Erythroblast (primary cell): ENCODE measurements around the gene PKP3.
A peak's percentile ranks its signal among the peaks of the same experiment; 100 is the strongest.
"Not testable (repeated sequence)": the region's sequence is repeated elsewhere in the genome, so short reads cannot be mapped to it uniquely, and the experiment has no call there.

ENCODE experiments used
- DNase-seq, 2 experiments: peaks; one replicate each; lab custom pipeline; 2025; lab: John Stamatoyannopoulos, UW
- GATA1 ChIP-seq: IDR thresholded peaks from 2 replicates; pipeline ENCODE4 v1.6.1; 2011; ENCODE audit warnings: low read depth, mild to moderate bottlenecking, control low read depth, low read length, moderate library complexity
- POLR2A ChIP-seq: IDR thresholded peaks from 2 replicates; pipeline ENCODE4 v1.6.1; 2011; ENCODE audit warnings: mild to moderate bottlenecking, low read length

The PKP3 gene

DNA sequence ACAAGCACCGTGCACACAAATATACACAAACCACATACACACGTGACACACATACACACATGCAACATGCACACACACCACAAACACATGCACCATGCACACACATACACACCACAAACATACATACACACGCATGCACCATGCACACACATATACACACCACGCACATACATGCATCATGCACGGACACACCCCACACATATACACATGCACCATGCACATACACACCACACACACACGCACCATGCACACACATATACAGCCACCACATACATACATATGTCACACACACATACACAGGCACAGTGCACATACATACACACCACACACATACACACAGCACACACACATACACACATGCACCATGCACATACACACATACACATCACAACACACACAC, 37.4 kb upstream of the PKP3 start:
- TF ChIP-seq POLR2A = no peak
- TF ChIP-seq GATA1 = no peak
- DNase-seq = no peak

DNA sequence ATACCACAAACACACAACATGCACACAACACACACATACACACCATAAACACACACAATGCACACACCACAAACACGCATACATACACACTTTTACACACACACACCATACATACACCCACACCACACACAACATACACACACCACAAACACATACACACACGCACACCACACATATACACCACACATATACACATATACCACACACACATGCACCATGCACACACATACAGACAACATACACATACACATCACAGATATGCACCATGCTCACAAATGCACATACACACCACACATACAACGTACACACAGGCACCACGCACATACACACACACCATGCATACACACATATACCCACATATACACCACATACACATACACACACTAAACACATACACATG, 36.4 kb upstream of the PKP3 start:
- TF ChIP-seq GATA1 (no peak), POLR2A (peak; percentile 18)
- no peak for DNase-seq

DNA sequence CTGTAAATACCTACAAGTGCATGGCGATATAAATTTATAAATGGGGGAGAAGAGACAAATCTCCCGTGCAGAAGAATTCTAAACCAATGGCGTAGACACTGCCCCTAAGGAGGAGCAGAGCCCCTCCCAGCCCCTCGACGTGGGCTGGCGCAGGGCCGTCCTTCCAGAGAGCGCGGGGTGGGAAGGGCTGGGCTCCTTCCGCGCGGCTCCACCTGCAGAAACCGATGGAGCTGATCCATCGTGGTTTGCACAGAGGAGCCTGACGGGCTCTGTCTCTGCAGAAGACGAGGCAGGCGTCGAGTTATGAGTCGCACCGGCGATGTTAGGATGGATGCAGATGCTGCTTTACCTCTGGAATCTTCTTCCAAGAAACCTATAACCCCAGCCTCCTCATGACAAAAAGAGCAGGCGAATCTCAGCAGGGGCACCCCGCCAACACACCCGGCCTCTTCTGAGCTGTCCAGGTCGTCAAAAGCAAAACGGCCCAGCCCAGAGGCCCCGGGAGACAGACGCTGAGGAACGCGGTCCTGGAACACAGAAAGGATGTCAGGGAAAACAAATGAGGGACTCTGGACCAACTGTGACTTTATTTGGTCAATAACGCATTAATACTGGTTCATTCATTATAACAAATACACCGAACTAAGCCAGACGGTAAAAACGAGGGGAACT, 35.7 kb upstream of the PKP3 start:
- TF ChIP-seq POLR2A (no peak), GATA1 (no peak)
- no peak for DNase-seq

DNA sequence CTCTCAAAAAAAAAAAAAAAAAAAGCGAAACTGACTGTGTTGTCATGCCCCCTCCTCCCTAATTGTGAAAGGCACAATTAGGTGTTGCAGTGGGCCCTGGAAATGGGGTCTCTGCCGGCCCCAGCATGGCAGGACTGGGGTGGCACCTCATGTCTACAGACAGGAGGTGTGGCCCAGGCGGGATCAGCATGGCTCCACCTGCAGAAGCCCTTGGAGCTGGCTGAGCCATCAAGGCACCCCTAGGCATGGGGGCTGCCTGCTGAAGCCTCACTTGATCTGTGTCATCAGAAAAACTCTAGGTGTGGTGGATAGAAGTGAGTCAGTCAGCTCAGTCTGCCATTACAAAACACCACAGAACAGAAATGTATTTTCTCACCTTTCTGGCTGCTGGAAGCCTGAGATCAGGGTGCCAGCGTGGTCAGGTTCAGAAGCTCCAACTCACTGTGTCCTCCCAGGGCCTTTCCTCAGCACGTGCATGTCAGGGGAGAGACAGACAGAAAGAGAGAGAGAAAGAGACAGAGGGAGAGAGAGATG, 34.8 kb upstream of the PKP3 start:
- no peak for TF ChIP-seq GATA1
- TF ChIP-seq POLR2A = no peak
- DNase-seq = no peak

DNA sequence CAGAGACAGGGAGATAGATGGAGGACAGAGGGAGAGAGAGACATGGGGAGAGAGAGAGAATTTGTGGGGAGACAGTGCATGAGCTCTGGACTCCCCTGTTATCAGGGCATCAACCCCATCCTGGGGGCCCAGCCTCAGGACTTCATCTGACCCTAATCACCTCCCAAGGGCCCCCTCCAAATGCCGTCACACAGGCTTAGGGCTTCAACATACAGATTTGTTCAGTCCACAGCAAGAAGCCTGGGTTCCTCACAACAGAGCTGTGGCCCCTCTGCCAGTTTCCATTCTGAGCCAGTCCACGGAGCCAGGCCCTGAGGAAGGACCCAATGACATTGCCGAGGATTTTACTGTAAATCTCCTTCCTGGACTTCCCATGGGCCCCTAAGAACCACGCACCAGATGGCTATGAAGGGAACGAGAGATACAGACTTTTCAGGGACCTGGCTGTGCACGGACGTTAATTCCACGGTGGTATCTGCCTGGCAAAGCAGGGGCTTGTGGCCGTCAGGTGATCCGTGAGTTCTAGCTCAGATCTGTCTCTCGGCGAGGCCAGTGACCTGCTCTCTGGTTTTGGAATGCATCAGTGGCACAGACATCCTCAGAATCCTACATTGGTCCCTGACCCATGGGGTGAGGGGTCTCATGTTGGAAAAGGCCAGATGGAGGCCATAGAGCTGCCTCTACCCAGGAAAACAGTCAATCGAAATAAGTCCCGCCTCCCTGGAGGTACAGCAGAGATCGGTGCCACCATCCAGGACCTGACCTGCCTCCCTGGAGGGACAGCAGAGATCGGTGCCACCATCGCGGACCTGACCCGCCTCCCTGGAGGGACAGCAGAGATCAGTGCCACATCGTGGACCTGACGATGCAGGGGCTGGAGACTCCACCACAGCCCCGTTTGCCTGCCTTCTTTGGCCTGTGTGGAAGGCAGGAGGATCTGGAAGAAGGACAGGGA, 33.4 kb upstream of the PKP3 start:
- no peak for DNase-seq
- TF ChIP-seq GATA1 = no peak
- TF ChIP-seq POLR2A = no peak

DNA sequence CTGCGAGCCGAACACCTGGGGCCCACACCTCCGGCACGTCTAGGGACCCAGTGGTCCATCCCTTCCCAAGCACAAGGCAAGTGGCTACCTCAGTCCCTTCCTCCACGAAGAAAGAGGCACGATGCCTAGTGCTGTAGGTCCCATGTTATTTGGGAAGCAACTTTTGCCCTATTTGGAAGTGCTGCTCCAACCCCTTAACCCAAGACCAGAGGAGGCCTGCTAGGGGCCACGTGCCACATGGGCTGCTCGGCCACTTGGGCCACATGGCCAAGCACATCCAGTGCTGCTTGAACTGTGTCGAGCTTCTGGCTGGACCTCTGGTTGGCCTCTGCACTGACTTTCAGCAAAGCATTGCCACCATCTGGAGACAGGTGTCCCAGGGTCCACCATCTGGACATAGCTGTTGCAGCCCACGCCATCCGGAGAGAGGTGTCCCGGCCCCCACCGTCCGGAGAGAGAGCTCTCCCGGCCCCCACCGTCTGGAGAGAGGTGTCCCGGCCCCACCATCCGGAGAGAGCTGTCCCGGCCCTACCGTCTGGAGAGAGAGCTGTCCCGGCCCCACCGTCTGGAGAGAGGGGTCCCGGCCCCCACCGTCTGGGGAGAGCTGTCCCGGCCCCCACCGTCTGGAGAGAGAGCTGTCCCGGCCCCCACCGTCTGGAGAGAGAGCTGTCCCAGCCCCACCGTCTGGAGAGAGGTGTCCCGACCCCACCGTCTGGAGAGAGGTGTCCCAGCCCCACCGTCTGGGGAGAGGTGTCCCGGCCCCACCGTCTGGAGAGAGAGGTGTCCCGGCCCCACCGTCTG, 31.2 kb upstream of the PKP3 start:
- no peak for DNase-seq

DNA sequence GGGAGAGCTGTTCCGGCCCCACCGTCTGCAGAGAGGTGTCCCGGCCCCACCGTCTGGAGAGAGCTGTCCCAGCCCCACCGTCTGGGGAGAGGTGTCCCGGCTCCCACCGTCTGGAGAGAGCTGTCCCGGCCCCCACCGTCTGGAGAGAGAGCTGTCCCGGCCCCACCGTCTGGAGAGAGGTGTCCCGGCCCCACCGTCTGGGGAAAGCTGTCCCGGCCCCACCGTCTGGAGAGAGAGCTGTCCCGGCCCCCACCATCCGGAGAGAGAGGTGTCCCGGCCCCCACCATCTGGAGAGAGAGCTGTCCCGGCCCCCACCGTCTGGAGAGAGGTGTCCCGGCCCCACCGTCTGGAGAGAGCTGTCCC, 30.6 kb upstream of the PKP3 start:
- not testable (repeated sequence) for DNase-seq

More for the DNA sequence above, 31.2 kb upstream of the PKP3 start:
- TF ChIP-seq POLR2A (no peak), GATA1 (no peak)

DNA sequence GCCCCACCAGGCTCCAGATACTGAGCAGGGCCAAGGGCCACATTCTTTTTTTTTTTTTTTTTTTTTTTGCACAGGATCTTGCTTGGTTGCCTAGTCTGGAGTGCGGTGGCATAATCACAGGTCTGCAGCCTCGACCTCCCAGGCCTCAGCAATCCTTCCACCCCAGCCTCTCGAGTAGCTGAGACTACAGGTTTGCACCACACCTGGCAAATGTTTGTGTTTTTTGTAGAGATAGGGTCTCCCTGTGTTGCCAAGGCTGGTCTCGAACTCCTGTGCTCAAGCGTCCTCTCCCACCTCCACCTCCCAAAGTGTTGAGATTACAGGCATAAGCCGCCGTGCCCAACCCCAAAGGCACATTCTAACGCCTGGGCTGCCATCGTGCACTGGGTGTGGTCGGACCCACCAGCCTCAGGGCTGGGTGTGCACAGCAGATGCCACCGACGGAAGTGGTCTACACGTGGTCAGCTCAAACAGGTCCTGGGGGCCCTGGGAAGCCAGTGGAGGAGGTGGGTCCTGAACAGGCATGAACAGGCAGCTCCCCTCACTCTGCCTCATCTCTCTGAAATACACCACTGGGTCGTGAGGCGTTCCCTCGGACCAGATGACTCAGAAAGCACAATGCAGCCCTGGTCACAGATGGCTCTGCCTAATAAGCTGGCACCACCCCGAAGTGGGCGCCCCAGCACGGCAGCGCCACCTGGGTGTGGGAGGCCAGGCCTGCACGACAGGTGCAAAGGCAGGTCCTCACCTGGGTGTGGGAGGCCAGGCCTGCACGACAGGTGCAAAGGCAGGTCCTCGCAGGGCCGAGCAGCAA, 29.9 kb upstream of the PKP3 start:
- TF ChIP-seq POLR2A = no peak
- no peak for TF ChIP-seq GATA1
- DNase-seq = no peak

DNA sequence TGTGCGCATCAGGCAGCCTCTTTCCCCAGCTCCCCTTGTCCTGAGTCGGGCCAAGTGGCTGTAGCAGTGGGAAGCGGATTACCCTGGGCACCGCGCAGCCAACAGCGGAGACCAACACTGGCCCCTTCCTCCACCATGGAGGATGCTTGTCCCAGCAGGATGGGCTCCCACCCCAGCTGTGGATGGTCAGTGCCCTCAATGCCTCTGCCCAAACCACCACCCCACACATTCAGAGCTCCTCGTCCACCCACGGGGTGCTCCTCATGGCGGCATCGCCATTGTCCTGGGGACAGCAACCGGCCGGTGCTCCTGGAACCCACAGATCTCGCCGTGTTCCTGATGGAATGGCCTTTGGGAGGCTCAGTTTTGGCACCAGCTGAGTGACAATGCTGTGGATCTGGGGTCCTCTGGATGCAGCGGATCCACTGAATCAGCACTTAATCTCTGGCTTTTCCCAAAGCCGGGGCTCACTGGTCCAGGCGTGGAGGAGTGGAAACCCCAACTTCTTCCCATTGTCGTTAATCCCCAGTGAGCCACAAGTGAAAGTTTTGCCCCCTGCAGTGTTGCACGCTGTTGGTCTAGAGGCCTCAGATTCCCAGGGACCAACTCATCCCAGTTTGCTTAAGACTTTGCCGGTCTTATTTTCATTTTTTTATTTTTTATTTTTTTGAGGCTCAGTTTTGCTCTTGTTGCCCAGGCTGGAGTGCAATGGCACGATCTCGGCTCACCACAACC, 28.9 kb upstream of the PKP3 start:
- no peak for TF ChIP-seq POLR2A
- TF ChIP-seq GATA1 = no peak
- DNase-seq = no peak

DNA sequence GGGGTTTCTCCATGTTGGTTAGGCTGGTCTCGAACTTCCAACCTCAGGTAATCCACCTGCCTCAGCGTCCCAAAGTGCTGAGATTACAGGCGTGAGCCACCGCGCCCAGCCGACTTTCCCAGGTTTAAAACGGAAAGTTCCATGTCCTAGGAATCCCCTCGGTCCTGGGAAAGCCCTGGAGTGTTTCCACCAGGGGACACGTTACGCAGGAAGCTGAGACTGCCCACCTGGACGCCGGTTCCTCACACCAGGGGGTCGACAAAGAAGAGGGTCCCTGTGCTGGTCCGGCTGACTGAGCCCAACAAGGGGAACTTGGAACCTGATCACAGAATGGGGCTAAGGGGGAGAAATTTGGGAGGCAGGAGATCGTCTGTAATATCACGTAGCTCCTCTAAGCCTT, 28.2 kb upstream of the PKP3 start:
- no peak for DNase-seq
- TF ChIP-seq POLR2A (no peak), GATA1 (no peak)

DNA sequence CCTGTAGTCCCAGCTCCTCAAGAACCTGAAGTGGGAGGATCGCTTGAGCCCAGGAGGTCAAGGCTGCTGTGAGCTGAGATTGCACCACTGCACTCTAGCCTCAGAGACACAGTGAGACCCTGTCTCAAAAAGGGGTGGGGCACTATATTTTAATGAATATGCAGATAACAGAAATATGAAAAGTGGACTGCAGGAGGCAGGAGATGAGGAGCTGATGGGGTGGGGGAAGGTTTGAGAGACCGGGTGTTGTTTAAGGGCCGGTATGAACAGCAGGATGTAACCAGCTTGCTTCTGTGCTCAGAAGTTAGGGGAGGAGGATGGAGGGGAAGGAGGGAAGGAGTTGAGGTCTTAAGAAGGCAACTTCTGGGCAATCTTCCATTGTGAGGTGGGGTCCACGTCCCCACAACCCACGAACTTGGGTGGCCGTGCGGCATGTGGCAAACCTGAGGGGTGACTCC, 26.0 kb upstream of the PKP3 start:
- no peak for DNase-seq
- TF ChIP-seq POLR2A = no peak
- no peak for TF ChIP-seq GATA1
